Muscle layer of duodenum (tissue), 2 donors: Measurements from ENCODE around the gene GPR107.
A peak's percentile ranks its signal among the peaks of the same experiment; 100 is the strongest.

Experiments
- H3K27ac ChIP-seq: one replicate; pipeline ENCODE4 v1.7.0; 2013; ENCODE audit warnings: mild to moderate bottlenecking, low read length
- H3K27me3 ChIP-seq: one replicate; pipeline ENCODE4 v1.7.0; 2013; ENCODE audit warnings: low read depth, mild to moderate bottlenecking, control low read depth, low read length
- H3K36me3 ChIP-seq, 2 donors: one replicate each; pipeline ENCODE4 v1.7.0; 2013; ENCODE audit warnings: low read length in 2 of 2, control low read depth in 1 of 2, mild to moderate bottlenecking in 1 of 2; ENCODE audit not compliant: insufficient read depth in 2 of 2, control insufficient read depth in 1 of 2
- H3K4me1 ChIP-seq, 2 donors: one replicate each; pipeline ENCODE4 v1.7.0; 2013; ENCODE audit warnings: low read length in 2 of 2, mild to moderate bottlenecking in 2 of 2, control low read depth in 1 of 2, moderate library complexity in 1 of 2; ENCODE audit not compliant: insufficient read depth in 2 of 2, control insufficient read depth in 1 of 2
- H3K4me3 ChIP-seq, 2 donors: one replicate each; pipeline ENCODE4 v1.7.0; 2013; ENCODE audit warnings: low read length in 2 of 2, low read depth in 1 of 2, mild to moderate bottlenecking in 1 of 2
- H3K9me3 ChIP-seq, 2 donors: one replicate each; pipeline ENCODE4 v1.7.0; 2013; ENCODE audit warnings: low read length in 2 of 2, control low read depth in 1 of 2, mild to moderate bottlenecking in 1 of 2; ENCODE audit not compliant: control insufficient read depth in 1 of 2
- donor health status: healthy.

GPR107 gene

DNA sequence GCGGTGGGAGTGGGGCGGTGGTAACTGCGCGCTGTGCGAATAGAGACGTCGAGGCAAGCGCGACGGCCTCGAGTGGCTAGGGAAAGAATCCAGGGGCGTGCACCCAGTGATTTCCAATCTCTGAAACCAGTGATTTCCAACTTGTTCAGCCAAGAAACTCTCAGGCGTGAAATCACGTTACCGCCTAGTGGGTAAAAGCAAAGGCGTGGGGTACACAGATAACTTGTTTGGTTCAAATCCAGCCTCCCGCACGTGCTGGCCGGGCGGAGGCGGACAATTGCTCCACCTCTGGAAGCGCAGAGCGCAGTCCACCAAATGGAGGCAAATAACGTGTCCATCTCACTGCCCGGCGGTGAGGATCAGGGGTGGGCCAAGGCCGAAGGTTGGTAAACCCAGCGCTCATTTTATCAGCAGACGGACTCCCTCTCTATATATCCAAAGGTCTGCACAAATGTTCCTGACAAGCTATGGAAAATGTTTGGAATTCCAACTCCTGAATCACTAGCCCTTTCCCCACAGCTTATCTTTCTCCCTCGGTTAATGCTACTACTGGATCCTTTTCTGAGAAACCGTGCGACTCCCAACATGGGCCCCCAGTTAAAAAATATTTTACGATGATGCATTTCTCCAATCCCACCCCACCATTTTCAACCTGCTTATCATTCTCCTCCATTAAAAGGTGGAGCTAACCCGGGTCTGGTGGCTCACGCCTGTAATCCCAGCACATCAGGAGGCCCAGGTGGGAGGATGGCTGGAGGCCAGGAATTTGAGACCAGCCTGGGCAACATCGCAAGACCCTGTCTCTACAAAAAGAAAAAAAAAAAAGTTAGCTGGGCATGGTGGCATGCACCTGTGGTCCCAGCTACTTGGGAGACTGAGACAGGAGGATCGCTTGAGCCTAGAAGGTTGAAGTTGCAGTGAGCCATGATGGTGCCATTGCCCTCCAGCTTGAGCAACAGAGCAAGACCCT, 9.8 kb upstream of the GPR107 start:
- peak overlapping the region; percentile 85 for H3K27ac ChIP-seq
- H3K9me3 ChIP-seq: no peaks in the 10 kb centered on the region
- no peaks in the 10 kb centered on the region for H3K27me3 ChIP-seq
- H3K4me1 ChIP-seq: peaks cover 5 to 18% of the 10 kb centered on the region in 2 donors
- no peaks in the 10 kb centered on the region for H3K36me3 ChIP-seq
- peak overlapping the region; percentile 52 to 89 for H3K4me3 ChIP-seq

DNA sequence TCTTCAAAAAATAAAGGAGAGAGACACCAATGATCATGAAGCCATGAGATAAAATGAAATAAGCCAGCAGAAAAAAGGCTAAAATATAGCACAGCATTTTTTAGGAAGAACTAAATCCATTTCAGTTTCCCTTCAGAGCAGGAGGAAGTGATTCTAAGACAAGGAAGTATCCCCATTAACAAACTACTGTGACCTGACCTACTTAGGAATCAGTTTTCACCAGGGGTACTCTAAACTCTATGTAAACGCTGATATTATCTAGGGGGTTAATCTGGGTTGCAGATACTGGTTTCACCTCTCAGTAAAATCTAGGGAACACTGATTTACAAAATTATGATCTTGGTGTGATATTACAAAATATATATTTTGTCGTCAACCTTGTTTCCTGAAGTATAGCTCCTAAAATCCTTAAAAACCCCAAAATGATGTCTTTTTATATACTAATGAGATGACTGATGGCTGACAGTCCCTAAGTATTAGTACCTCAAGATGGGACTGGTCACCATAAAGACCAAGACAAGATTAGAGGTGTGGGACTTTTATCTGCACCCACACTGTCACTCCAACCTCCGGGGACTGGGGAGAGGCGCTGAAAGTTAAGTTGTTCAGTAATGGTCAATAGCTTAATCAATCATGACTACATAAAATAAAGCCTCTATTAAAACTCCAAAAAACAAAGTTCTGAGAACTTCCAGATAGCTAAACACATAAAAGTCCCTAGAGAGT, 7.8 kb upstream of the GPR107 start:
- no peaks in the 10 kb centered on the region for H3K9me3 ChIP-seq
- no peaks in the 10 kb centered on the region for H3K36me3 ChIP-seq
- H3K27ac ChIP-seq: peak overlapping the region; percentile 26
- H3K27me3 ChIP-seq: no peaks in the 10 kb centered on the region
- H3K4me3 ChIP-seq: no peak overlapping the region
- H3K4me1 ChIP-seq: peaks cover 5 to 12% of the 10 kb centered on the region in 2 donors

DNA sequence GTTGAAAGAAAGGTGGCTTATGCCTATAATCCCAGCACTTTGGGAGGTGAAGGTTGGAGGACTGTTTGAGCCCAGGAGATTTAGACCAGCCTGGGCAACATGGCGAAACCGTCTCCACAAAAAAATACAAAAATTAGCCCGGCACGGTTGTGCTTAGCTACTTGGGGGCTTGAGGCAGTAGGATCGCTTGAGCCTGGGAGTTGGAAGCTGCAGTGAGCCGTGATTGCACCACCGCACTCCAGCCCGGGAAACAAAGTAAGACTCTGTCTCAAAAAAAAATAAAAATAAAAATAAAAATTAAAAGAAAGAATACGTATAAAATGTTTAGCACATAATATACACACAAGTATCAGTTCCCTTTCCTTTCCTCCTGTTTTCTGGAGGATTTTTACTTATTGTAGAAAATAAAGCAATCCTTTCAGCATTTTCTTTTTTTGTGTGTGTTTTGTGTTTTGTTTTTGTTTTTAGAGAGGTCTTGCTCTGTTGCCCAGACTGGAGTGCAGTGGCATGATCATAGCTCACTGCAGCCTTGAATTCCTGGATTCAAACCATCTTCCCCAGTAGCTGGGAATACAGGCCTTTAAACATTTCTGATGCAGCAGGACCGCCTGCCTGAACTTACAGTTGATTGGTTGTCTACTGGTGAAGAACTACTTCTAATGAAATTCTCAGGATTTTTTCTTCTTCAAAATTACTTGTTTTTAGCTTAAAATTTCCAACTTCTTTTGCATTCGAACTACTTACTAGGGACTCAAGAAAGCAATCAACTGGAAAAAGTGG, 4.1 kb upstream of the GPR107 start:
- peaks cover 5 to 23% of the 10 kb centered on the region in 2 donors for H3K4me1 ChIP-seq
- H3K4me3 ChIP-seq: no peak overlapping the region
- H3K27me3 ChIP-seq: no peaks in the 10 kb centered on the region
- no peak overlapping the region for H3K27ac ChIP-seq
- no peaks in the 10 kb centered on the region for H3K36me3 ChIP-seq
- no peaks in the 10 kb centered on the region for H3K9me3 ChIP-seq

DNA sequence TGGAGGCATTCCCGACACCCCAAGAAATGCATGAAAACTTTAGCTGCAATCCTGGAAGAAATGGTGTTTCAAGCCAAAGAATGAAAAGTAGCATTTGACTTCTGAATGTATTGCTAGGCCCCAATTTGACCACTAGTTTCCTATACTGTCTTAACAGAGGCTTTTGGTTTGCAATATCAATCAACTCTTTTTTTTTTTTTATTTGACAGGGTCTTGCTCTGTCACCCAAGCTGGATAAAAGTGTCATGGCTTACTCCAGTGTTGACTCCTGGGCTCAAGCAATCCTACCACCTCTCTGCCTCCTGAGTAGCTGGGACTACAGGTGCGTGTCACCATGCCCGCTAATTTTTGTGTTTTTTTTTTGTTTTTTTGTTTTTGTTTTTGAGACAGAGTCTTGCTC, 3.2 kb upstream of the GPR107 start:
- Histone ChIP-seq H3K27me3 (no peaks in the 10 kb centered on the region), H3K4me1 (peaks cover 5 to 25% of the 10 kb centered on the region in 2 donors), H3K27ac (no peak overlapping the region), H3K36me3 (no peaks in the 10 kb centered on the region), H3K9me3 (no peaks in the 10 kb centered on the region), H3K4me3 (no peak overlapping the region)

DNA sequence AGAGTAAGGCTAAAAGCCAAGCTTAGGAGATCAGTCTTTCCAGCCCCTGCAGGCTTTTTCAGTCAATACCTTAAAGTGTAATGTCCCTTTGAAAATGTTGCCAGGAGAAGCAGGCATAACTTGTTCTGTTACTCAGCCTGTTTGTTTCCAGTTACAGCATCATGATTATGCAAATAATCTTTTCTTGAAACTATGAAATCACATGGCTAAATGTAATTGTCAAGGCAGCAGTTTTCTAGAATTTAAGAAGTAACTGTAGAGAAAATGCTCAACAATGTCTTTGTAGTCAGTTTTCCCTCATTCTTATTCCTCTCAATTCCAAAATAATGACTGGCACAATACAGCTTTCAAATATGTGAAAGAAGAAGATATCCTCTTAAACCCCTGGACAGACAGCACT, 1.9 kb upstream of the GPR107 start:
- H3K27me3 ChIP-seq: no peaks in the 10 kb centered on the region
- no peaks in the 10 kb centered on the region for H3K36me3 ChIP-seq
- H3K4me1 ChIP-seq: peaks cover 5 to 25% of the 10 kb centered on the region in 2 donors
- peak overlapping the region; percentile 19 for H3K27ac ChIP-seq
- H3K4me3 ChIP-seq: no peak overlapping the region
- no peaks in the 10 kb centered on the region for H3K9me3 ChIP-seq

DNA sequence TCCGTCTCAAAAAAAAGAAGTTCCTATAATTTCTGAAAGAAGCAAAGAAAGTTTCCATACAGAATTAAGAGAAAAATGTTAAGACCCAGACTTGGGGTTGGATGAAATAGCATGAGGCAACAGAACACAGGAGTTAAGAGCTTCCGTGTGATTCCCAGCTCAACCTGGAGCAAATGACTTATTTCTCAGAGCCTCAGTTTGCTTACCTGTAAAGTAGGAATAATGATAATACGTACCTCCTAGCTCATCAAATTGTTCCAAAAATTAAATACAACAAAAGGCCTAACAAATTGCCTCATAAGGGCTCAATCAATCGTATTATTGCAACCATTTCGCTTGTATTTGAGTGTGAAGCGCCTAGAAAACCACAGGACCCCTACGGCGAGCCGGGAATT, 600 bp upstream of the GPR107 start:
- H3K36me3 ChIP-seq: no peaks in the 10 kb centered on the region
- H3K27ac ChIP-seq: peak overlapping the region; percentile 81
- no peaks in the 10 kb centered on the region for H3K9me3 ChIP-seq
- peaks cover 5 to 25% of the 10 kb centered on the region in 2 donors for H3K4me1 ChIP-seq
- H3K4me3 ChIP-seq: peak overlapping the region; percentile 89 to 90
- H3K27me3 ChIP-seq: no peaks in the 10 kb centered on the region

DNA sequence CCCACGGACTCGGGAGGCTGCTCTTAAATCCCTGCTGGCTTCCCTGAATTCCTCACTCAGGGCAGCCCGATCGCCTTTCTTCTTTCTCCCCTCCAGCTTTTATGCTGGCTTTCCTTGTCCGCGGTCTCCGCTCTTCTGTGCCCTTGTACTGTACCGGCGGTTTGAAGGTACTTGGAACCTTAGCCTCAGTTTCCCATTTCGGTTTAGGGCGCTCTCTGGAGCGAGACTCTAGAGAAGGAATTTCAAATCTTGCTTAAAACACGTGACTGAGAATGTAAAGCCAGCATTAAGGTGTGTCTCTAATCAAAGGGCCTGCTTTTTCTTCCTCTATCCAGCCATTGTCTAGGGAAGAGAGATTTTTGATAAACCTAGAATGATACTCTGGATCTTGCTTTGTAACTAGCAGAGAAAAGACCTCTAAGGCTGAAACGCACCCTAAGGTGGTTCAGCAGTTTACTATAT, 650 bp downstream of the GPR107 start:
- Histone ChIP-seq H3K4me1 (peaks cover 5 to 31% of the 10 kb centered on the region in 2 donors), H3K9me3 (no peaks in the 10 kb centered on the region), H3K36me3 (peaks cover 0 to 5% of the 10 kb centered on the region in 2 donors), H3K27ac (peak overlapping the region; percentile 81), H3K4me3 (peak overlapping the region; percentile 89 to 90), H3K27me3 (no peaks in the 10 kb centered on the region)

DNA sequence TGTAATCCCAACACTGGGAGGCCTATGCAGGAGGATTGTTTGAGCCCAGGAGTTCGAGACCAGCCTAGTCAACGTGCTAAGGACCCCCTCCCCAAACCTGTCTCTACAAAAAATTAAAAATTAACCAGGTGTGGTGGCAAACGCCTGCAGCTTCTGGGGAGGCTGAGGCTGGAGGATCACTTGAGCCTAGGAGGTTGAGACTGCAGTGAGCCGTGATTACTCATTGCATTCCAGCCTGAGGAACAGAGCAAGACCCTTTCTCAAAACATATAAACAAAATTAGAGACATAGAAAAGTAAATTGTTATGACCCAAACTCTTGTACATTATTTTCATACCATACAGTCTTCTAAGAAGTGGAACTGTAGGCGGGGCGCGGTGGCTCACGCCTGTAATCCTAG, 1.1 kb downstream of the GPR107 start:
- H3K9me3 ChIP-seq: no peaks in the 10 kb centered on the region
- H3K27me3 ChIP-seq: no peaks in the 10 kb centered on the region
- peak overlapping the region; percentile 81 for H3K27ac ChIP-seq
- H3K4me3 ChIP-seq: peak overlapping the region; percentile 89 to 90
- H3K4me1 ChIP-seq: peaks cover 5 to 31% of the 10 kb centered on the region in 2 donors
- H3K36me3 ChIP-seq: peaks cover 0 to 5% of the 10 kb centered on the region in 2 donors

DNA sequence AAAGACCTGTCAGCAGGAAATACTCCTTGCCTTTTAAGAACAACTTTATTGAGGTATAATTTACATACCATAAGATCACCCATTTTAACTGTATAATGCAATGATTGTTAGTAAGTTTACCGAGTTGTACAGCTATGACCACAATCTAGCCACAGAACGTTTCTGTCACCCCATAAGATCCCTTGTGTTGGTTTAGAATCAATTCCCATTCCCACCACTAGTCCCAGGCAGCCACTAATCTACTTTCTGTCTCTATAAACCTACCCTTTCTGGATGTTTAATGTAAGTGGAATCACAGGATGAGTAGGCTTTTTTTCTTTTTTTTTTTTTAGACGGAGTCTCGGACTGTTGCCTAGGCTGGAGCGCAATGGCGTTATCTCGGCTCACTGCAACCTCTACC, 4.4 kb downstream of the GPR107 start:
- H3K27ac ChIP-seq: no peak overlapping the region
- H3K4me3 ChIP-seq: no peak overlapping the region
- no peaks in the 10 kb centered on the region for H3K9me3 ChIP-seq
- peaks cover 0 to 15% of the 10 kb centered on the region in 2 donors for H3K4me1 ChIP-seq
- peaks cover 0 to 5% of the 10 kb centered on the region in 2 donors for H3K36me3 ChIP-seq
- no peaks in the 10 kb centered on the region for H3K27me3 ChIP-seq

DNA sequence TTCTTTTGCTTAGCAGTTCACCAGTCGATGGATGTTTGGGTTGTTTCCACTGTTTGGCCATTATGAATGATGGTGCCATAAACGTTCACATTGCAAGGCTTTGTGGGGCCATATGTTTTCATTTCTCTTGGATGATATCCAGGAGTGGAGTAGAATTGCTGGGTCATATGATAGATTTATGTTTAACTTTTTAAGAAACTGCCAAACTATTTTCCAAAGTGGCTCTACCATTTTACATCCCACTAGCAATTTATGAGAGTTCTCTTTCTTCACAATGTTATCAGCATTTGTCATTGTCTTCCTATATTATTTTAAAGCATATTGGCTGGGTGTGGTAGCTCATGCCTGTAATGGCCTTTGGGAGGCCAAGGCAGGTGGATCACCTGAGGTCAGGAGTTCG, 5.2 kb downstream of the GPR107 start:
- H3K4me3 ChIP-seq: no peak overlapping the region
- H3K27me3 ChIP-seq: no peaks in the 10 kb centered on the region
- H3K27ac ChIP-seq: no peak overlapping the region
- no peaks in the 10 kb centered on the region for H3K9me3 ChIP-seq
- H3K36me3 ChIP-seq: peaks cover 0 to 5% of the 10 kb centered on the region in 2 donors
- H3K4me1 ChIP-seq: peaks cover 0 to 14% of the 10 kb centered on the region in 2 donors

DNA sequence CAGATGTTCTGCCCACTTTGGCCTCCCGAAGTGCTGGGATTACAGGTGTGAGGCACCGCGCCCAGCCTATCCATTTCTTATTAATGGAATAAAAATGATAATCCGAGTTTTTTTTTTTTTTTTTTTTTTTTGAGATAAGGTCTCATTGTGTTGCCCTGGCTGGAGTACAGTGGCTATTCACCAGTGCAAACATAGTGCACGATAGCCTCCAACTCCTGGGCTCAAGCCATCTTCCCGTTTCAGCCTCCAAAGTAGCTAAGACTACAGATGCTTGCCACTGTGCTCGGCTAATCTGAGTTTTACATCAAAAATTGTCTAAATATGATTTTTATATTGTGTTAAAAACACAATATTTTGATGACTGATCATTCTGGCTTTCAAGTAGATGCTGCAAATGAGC, 6.6 kb downstream of the GPR107 start:
- no peak overlapping the region for H3K27ac ChIP-seq
- peaks cover 0 to 5% of the 10 kb centered on the region in 2 donors for H3K36me3 ChIP-seq
- no peaks in the 10 kb centered on the region for H3K9me3 ChIP-seq
- no peaks in the 10 kb centered on the region for H3K27me3 ChIP-seq
- peaks cover 0 to 6% of the 10 kb centered on the region in 2 donors for H3K4me1 ChIP-seq
- H3K4me3 ChIP-seq: no peak overlapping the region
